Measurements from ENCODE around the gene CRACDL.

Gene CRACDL

GRCh38 chr2:98866033-98866432 is 70.0 kb downstream of the CRACDL start:
- H3K4me3 ChIP-seq (ENCODE audit: low read depth, low read length) = no peak overlapping the region
- TF ChIP-seq CTCF (IDR thresholded peaks at IDR 0.05; ENCODE audit: insufficient read depth, low read depth, low read length, missing control alignments) = no peak
- DNase-seq (ENCODE audit: low read depth) = no peak

- no peak for DNase-seq (ENCODE audit: low read depth)
- no peak for TF ChIP-seq CTCF (IDR thresholded peaks at IDR 0.05; ENCODE audit: insufficient read depth, low read depth, low read length, missing control alignments)
- H3K4me3 ChIP-seq (ENCODE audit: low read depth, low read length) = no peak overlapping the region
Measured at GRCh38 chr2:98861601-98862000, 74.4 kb downstream of the CRACDL start.

GRCh38 chr2:98859323-98859722 is 76.7 kb downstream of the CRACDL start:
- no peak for DNase-seq (ENCODE audit: low read depth)
- H3K4me3 ChIP-seq (ENCODE audit: low read depth, low read length) = no peak overlapping the region
- TF ChIP-seq CTCF (IDR thresholded peaks at IDR 0.05; ENCODE audit: insufficient read depth, low read depth, low read length, missing control alignments) = no peak

GRCh38 chr2:98857001-98857400 is 79.0 kb downstream of the CRACDL start:
- no peak overlapping the region for H3K4me3 ChIP-seq (ENCODE audit: low read depth, low read length)
- DNase-seq (ENCODE audit: low read depth) = no peak
- TF ChIP-seq CTCF (IDR thresholded peaks at IDR 0.05; ENCODE audit: insufficient read depth, low read depth, low read length, missing control alignments) = no peak

GRCh38 chr2:98854682-98855081 is 81.3 kb downstream of the CRACDL start:
- no peak for TF ChIP-seq CTCF (IDR thresholded peaks at IDR 0.05; ENCODE audit: insufficient read depth, low read depth, low read length, missing control alignments)
- DNase-seq (ENCODE audit: low read depth) = no peak
- H3K4me3 ChIP-seq (ENCODE audit: low read depth, low read length) = no peak overlapping the region

GRCh38 chr2:98852932-98853331 is 83.1 kb downstream of the CRACDL start:
- TF ChIP-seq CTCF (IDR thresholded peaks at IDR 0.05; ENCODE audit: insufficient read depth, low read depth, low read length, missing control alignments) = no peak
- DNase-seq (ENCODE audit: low read depth) = no peak
- no peak overlapping the region for H3K4me3 ChIP-seq (ENCODE audit: low read depth, low read length)

GRCh38 chr2:98850074-98850473 is 86.0 kb downstream of the CRACDL start:
- no peak overlapping the region for H3K4me3 ChIP-seq (ENCODE audit: low read depth, low read length)
- DNase-seq (ENCODE audit: low read depth) = no peak
- TF ChIP-seq CTCF (IDR thresholded peaks at IDR 0.05; ENCODE audit: insufficient read depth, low read depth, low read length, missing control alignments) = no peak

Data from GM12865 (cell line).